GM21576 (cell line): ENCODE data around the gene PRPSAP1.
"Not testable (repeated sequence)": the region's sequence is repeated elsewhere in the genome, so short reads cannot be mapped to it uniquely, and the experiment has no call there.

Source experiments
- ATAC-seq: cut with Tn5 transposase; IDR thresholded peaks from one replicate; pipeline ENCODE4 v1.9.1; 2021; ENCODE audit warnings: mild to moderate bottlenecking, moderate library complexity; ENCODE audit not compliant: unreplicated experiment

PRPSAP1 gene

DNA sequence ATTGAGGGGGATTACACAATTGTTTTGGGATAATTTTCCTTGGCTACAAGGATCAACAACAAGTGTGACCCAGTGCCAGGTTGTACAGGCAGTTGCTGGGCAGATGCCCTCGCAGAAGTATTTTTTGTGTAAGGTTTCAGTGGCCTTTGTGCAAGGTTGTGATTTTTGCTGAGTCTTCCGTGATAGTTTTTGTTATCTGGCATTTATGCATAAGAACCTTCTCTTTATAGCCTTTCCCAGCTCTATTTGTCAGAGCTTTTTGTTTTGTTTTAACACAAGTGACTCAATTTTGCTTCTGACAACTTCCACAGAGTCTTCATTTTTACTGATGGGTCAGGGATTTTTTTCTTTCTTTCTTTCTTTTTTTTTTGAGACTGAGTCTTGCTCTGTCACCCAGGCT lies 6.7 kb upstream of the PRPSAP1 start:
- ATAC-seq = no peak

DNA sequence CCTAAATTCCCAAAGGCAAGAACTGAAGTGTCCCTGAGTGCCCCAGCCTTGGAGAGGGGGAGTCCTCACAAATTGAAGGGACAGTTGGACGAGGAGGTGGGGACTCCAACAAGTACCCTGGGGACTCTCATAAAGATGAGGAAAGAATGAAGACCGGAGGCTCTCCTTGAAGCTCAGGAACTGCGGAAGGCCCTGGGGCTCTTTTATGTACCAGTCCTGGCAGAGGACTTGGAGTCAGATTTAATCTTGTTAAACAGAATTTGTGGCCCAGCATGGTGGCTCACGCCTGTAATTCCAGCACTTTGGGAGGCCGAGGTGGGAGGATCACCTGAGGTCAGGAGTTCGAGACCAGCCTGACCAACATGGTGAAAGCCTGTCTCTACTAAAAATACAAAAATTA lies 6.1 kb upstream of the PRPSAP1 start:
- ATAC-seq = not testable (repeated sequence)

DNA sequence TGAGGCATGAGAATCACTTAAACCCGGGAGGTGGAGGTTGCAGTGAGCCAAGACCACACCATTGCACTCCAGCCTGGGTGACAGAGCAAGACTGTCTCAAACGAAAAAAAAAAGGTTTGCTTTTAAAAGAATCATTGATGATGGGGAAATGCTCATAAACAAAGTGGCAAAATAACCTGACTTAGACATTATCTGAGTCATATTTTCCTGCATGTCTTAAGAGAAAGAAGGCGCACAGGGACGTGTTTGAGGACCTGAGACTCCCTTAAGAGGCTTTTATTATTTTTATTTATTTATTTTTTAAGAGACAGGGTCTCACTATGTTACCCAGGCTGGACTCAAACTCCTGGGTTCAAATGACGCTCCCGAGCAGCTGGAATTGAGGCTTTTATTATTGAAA lies 5.7 kb upstream of the PRPSAP1 start:
- ATAC-seq = no peak

DNA sequence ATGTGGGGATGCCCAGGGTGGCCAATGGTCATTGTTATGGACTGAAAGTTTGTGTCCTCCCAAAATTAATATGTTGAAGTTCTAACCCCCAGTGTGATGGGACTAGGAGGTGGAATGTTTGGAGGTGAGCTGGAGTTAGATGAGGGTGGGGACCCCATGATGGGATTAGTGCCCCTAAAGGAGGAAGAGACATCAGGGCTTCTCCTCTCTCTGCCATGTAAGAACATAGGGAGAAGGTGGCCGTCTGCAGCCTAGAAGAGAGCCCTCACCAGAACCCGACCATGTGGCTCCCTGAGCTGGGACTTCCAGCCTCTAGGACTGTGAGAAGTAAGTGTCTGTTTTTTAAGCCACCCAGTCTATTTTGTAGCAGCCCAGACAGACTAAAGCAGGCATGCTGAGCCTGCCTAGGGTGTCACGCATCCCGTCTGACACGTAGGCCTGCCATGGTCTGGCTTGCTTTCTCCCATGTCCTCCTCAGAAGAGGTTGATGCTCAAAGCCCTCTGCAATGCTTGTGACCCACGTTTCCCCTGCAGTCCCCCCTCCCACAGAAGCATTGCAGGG lies 4.0 kb upstream of the PRPSAP1 start:
- no peak for ATAC-seq

DNA sequence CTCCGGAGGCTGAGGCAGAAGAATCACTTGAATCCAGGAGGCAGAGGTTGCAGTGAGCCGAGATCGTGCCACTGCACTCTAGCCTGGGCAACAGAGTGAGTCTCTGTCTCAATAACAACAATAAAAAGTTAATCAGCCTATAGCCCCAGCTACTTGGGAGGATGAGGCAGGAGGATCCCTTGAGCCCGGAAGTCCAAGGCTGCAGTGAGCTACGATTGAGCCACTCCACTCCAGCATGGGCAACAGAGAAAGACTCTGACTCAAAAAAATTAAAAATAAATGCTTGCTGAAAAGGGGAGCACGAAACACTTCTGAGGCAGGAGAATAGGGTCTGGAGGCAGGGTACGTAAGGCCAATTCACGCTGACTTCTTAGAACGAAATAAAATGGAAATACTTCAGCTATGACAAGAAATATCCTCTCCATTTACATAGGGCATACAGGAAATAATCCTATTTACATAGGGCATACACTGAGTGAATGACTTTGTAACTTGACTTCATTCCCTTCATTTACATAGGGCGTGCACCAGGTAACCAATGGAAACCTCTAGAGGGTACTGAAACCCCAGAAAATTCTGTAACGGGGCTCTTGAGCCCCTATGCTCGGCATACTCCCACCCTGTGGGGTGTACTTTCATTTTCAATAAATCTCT lies 3.2 kb upstream of the PRPSAP1 start:
- ATAC-seq = no peak

DNA sequence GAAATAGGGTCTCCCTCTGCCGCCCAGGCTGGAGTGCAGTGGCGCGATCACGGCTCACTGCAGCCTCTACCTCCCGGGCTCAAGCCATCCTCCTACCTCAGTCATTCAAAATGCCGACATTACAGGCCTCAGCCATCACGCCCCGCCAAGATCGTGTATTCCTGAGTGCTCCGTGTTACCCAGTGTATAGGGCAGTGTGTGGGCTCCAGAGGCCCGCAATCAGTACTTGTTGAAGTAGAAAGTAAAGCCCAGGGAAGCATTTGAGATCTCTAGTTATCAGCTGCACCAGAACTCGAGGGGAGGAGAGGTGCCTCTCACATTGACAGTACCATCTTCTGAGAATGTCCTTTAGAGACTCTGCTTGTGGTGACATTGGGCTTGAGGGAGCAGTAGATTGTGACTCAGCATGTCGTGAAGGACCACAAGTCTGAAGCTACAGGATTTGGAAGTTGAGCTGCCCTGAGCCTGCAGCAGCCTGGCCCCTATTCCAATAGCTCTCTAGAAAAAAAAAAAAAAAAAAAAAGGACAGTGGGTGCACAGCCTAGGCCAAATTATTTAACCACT lies 1.1 kb upstream of the PRPSAP1 start:
- no peak for ATAC-seq

DNA sequence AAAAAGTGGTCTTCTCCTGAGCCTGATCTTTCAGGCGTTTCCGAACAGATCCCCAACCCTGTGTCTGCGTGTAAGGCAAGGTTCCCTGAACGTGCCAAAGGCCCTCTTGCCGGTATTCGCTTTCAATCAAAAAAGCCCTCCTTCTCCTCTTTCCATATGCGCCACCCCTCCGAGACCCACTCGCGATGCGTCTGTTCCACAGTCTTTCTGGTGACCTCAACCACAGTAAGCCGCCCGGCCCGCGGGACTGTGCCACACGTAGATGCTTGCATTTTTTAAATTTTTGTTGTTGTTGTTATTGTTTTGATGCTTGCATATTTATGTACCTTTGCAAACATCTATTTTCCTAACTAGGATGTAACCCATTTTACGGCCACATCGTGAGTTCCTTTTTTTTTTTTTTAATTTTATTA lies 607 bp upstream of the PRPSAP1 start:
- no peak for ATAC-seq

DNA sequence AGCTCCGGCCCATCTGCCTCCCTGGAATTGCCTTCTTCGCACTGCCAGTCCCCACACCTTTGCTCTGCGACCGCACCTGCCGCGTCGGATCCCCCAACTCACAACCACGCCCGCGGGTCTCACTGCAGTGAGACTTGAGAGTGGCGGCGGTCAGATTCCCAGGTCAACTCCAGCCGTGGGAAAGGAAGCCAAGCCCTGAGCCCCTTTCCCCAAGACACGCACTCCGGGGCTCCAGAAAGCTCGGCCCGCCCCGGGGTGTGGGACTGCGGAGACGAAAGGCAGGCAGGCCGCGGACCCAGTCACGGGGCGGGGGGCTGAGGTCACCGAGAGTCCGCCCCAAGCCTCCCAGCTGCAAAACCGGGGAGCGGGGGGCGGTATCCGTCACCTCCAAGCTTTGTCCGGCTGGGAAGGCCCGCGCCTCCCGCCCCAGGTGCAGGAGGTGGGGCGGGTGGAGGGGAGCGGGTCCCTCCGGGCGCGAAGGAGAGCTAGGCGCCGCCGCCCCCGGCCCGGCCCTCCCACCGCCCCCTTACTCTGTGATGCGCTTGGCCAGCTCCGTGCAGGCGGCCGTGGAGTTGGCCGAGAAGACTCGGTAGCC lies 615 bp downstream of the PRPSAP1 start:
- peak; percentile 11 for ATAC-seq

DNA sequence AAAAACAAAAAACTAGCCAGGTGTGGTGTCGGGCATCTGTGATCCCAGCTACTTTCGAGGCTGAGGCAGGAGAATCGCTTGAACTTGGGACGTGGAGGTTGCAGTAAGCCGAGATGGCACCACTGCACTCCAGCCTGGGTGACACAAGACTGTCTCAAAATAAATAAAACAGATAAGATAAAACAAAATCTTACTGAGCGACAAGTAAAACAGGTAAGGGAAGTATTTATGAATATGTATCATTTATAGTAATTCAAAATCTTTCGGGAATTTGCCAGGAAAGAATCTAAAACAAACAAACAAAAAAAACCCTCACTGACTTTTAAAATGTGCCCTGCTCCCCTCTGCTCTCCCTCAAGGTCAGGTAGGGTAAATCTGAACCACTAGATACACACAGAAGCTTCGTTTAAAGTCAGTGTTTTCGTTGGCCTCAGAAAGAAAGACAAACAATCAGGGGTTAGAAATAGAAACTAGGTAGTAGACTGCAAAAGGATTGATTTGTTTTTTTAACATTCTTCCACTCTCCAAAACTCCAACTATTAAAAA lies 2.1 kb downstream of the PRPSAP1 start:
- ATAC-seq = no peak

DNA sequence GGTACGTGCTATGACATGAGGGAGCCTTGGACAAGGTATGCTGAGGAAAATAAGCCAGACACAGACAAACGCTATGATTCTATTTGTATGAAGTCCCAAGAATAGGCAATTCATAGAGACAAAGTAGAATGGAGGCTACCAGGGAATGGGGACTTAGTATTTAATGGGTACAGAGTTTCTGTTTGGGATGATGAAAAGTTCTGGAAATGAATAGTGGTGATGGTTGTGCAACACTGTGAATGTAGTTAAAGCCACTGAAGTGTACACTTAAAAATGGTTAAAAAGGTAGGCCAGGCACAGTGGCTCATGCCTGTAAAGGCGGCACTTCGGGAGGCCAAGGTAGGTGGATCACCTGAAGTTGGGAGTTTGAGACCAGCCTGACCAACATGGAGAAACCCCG lies 3.3 kb downstream of the PRPSAP1 start:
- no peak for ATAC-seq

DNA sequence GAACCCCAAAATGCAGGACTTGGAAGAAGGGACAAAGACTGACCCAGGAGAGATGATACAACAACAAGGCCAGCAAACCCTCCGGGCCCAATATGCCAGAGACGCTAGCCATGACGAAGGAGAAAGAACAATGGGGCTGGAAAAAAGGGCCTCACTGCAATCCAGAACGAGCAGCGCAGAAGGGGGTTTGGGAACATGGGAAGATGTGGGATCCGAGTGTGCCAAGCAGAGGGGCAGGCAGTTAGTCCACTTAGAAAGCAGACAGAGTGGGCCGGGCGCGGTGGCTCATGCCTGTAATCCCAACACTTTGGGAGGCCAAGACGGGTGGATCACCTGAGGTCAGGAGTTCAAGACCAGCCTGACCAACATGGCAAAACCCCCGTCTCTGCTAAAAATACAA lies 6.8 kb downstream of the PRPSAP1 start:
- ATAC-seq = not testable (repeated sequence)

DNA sequence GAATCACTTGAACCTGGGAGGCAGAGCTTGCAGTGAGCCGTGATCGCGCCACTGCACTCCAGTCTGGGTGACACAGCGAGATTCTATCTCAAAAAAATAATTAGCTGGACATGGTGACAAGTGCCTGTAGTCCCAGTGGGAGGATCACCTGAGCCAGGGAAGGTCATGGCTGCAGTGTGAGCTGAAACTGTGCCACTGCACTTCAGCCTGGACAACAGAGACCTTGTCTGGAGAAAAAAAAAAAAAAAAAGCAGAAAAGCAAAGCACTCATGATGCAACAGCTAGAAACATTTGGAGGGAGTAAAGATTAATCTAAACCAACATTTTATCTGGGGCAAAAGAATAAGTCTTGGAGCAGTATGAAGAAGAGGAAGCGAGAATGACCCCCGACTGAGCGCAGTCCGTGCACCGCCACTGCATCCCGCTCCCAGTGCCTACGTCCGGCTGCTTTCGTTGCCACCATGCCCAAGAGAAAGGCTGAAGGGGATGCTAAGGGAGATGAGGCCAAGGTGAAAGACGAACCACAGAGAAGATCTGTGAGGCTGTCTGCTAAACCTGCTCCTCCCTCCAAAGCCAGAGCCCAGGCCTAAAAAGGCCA lies 8.2 kb downstream of the PRPSAP1 start:
- no peak for ATAC-seq

DNA sequence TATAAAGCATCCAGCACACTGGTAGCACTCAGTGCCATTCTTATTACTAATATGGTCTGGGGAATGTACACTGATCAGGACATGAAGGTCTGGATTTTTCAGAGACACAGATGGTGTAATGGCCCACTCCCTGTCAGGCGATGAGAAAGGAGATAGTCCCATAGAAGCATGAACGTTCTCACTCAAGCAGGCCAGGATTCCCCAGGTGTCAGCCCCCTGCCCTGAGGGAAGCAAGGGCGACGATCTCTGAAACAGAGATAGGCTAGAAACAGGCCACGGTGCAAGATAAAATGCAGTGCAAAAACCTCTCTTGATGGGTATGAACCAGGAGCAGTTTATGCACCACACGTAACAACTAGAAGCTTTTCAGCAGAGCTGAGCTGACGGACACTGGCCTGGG lies 10.6 kb downstream of the PRPSAP1 start:
- no peak for ATAC-seq

DNA sequence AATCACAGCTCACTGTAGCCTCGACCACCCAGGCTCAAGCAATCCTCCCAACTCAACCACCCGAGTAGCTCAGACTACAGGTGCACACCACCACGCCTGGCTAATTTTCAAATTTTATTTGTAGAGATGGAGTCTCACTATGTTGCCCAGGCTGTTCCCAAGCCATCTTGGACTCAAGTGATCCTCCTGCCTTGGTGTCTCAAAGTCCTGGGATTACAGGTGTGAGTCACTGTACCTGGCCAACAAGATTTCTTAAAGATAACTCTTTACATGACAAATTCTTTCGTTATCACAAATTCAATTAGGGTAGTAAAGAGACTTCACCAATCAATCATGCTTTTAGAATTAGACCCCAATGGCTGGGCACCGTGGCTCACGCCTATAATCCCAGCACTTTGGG lies 12.4 kb downstream of the PRPSAP1 start:
- ATAC-seq = no peak

DNA sequence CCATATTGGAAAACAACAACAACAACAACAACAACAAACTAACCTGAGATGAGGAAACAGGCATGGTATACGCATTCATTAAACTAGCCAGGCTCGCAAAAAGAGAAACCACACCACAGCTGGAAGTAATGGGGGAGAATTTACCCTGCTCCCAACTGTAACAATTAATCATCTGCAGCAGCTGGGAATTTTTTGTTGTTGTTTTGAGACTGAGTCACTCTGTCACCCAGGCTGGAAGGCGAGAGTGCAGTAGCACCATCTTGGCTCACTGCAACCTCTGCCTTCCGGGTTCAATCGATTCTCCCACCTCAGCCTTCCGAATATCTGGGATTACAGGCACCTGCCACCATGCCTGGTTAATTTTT lies 16.3 kb downstream of the PRPSAP1 start:
- no peak for ATAC-seq

DNA sequence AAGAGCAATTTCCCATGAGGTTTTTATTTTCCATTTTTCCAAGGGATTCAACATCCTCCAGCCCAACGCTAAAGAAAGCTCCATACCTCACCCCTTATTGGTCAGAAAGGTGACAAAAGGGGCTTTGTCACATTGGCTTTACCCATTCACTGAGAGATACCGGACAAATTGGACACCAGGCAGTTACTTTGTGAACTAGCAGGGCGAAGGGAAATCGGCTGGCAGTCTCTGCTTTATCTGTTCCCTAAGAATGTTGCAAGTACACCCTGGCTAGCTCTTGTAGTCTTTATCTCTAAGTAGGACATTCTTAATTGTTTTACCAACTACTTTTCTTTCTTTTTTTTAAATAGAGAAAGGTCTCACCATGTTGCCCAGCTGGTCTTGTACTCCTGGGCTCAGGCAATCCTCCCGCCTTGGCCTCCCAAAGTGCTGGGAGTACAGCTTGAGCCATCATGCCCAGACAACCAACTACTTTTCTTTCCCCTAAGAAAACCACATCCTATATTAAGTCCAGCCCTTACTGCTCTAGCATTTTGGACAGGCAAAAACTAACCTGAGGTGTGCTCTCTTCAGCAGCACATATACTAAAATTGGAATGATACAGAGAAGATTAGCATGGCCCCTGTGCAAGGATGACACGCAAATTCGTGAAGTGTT lies 16.8 kb downstream of the PRPSAP1 start:
- no peak for ATAC-seq

DNA sequence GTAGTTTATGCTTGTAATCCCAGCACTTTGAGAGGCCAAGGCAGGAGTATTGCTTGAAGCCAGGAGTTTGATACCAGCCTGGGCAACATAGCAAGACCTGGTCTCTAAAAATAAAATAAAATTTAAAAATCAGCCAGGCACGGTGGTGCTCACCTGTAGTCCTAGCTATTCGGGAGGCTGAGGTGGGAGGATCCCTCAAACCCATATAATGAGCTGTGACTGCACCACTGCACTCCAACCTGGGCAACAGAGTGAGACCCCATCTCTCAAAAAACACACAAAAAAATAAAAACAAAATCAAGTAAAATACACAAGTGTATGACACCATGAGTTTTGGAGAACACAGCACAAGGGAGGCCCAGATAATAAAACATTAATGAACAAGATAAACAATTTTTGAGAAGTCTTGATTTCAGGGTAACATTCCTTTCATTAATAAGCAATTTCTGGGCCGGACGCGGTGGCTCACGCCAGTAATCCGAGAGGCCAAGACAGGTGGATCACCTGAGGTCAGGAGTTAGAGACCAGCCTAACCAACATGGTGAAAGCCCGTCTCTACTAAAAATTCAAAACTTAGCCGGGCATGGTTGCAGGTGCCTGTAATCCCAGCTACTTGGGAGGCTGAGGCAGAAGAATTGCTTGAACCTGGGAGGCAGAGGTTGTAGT lies 17.9 kb downstream of the PRPSAP1 start:
- ATAC-seq = no peak

DNA sequence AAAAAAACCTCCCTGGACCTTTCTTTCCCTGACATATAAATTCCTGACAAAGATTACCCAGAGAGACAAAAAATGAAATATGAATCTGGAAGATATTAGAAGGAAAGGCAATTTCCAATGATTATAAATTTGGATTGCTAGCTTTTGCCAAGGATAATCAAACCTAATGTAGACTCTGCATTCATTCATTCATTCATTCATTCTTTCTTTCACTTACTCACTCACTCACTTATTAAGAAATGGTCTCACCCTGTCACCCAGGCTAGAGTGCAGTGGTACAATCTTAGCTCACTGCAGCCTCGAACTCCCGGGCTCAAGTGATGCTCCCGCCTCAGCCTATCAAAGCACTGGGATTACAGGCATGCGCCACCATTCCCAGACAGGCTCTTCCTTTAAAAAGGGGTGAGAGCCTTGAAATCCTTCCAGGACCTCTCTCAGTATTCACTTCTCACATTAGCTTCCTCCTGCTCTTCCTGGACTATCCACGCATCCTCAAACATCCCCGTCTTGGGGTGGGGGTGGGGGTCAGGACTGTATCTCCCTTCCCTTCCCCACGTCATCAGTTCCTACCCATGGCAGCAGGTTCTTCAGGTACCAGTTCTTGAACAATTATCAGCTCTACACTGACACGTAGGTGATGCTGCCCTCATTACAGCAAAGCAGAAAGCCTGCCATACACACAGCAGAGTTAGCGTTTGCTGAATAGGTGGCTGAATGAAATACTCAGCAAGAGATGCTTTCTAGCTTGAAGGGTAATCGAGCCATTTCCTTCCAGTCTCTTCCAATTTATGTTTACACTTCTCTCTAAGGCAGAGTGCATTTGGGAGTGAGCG lies 19.8 kb downstream of the PRPSAP1 start:
- ATAC-seq = no peak

DNA sequence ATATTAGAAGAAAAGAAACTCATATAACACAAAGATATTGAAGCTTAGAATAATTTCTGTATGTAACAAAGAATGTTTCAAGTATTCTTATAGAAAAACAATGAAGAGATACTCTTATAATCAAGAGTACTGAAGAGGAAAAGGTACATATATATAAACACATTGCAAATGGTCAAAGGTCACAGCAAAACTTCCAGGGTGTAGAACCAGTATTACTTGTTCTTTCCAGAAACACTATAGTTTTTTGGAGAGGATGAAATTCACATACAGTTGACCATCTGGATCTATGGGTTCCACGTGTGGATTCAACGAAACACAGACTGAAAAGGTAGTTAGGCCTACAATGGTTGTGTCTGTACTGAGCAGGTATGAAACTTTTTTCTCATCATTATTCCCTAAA lies 22.6 kb downstream of the PRPSAP1 start:
- no peak for ATAC-seq

DNA sequence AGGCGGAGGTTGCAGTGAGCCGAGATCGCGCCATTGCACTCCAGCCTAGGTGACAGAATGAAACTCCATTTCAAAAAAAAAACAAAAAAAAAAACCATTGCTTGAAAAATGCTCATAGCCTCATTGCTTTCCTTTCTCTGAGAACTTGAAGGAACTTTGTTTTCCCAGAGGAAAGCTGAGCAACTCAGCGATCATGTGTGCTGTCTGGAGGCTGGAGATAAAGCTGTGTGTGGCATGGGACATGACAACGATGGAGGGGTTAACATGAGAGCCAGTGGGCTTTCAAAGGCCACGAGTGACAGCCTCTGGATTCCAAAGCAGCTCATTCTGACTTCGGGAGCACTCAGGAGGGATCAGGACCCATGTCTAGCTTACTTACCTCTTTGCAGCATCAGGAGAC lies 24.1 kb downstream of the PRPSAP1 start:
- no peak for ATAC-seq
